ENCODE results near the gene SLC39A2. TPM values are rescaled to one million over a fixed set of nuclear protein-coding genes. Genes with fewer than 3 reads are reported as not detected.
A peak's percentile ranks its signal among the peaks of the same experiment; 100 is the strongest.

The SLC39A2 gene
- total and polyA plus RNA-seq, 2 donors from 2014 or later: not detected

GRCh38 chr14:20996521-20996920, 2.6 kb upstream of the SLC39A2 start:
- H3K9me3 ChIP-seq (ENCODE audit: control insufficient read depth in 2 of 3, insufficient read depth in 1 of 3, low read length in 3 of 3): no peaks in the 10 kb centered on the region
- TF ChIP-seq, protein P1, sequence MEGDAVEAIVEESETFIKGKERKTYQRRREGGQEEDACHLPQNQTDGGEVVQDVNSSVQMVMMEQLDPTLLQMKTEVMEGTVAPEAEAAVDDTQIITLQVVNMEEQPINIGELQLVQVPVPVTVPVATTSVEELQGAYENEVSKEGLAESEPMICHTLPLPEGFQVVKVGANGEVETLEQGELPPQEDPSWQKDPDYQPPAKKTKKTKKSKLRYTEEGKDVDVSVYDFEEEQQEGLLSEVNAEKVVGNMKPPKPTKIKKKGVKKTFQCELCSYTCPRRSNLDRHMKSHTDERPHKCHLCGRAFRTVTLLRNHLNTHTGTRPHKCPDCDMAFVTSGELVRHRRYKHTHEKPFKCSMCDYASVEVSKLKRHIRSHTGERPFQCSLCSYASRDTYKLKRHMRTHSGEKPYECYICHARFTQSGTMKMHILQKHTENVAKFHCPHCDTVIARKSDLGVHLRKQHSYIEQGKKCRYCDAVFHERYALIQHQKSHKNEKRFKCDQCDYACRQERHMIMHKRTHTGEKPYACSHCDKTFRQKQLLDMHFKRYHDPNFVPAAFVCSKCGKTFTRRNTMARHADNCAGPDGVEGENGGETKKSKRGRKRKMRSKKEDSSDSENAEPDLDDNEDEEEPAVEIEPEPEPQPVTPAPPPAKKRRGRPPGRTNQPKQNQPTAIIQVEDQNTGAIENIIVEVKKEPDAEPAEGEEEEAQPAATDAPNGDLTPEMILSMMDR (IDR thresholded peaks at IDR 0.05; ENCODE audit: borderline replicate concordance, extremely low read depth, insufficient read depth): no peak
- intact Hi-C loops (cut with DNase I): no loop called here
- no peak overlapping the region for H3K9ac ChIP-seq (ENCODE audit: low read length in 3 of 3)
- H3K4me3 ChIP-seq (ENCODE audit: low read length in 3 of 3): no peak overlapping the region
- H3K4me1 ChIP-seq (ENCODE audit: control insufficient read depth in 2 of 3, insufficient read depth in 2 of 3, low read depth in 1 of 3, low read length in 3 of 3): peaks cover 0 to under 1% (median 0%) of the 10 kb centered on the region in 3 donors
- FAIRE-seq: no peak
- H3K27me3 ChIP-seq (ENCODE audit: control insufficient read depth, insufficient read depth, low read length): no peaks in the 10 kb centered on the region
- no peak overlapping the region for H3K27ac ChIP-seq (ENCODE audit: low read depth in 2 of 2, low read length in 2 of 2)
- no peak for DNase-seq
- H3K36me3 ChIP-seq (ENCODE audit: control insufficient read depth in 2 of 3, insufficient read depth in 3 of 3, low read length in 3 of 3): peaks cover 15 to 48% (median 33%) of the 10 kb centered on the region in 3 donors

GRCh38 chr14:20997115-20997514, 2.0 kb upstream of the SLC39A2 start:
- no peaks in the 10 kb centered on the region for H3K4me1 ChIP-seq (ENCODE audit: control insufficient read depth in 2 of 3, insufficient read depth in 2 of 3, low read depth in 1 of 3, low read length in 3 of 3)
- intact Hi-C loops (cut with DNase I): no loop called here
- H3K27ac ChIP-seq (ENCODE audit: low read depth in 2 of 2, low read length in 2 of 2): no peak overlapping the region
- H3K36me3 ChIP-seq (ENCODE audit: control insufficient read depth in 2 of 3, insufficient read depth in 3 of 3, low read length in 3 of 3): peaks cover 15 to 48% (median 33%) of the 10 kb centered on the region in 3 donors
- no peak overlapping the region for H3K9ac ChIP-seq (ENCODE audit: low read length in 3 of 3)
- H3K27me3 ChIP-seq (ENCODE audit: control insufficient read depth, insufficient read depth, low read length): no peaks in the 10 kb centered on the region
- FAIRE-seq (no peak), DNase-seq (peak in 1 of 5 donors; percentile 23)
- no peaks in the 10 kb centered on the region for H3K9me3 ChIP-seq (ENCODE audit: control insufficient read depth in 2 of 3, insufficient read depth in 1 of 3, low read length in 3 of 3)
- no peak overlapping the region for H3K4me3 ChIP-seq (ENCODE audit: low read length in 3 of 3)
- TF ChIP-seq, protein P1 (IDR thresholded peaks at IDR 0.05; ENCODE audit: borderline replicate concordance, extremely low read depth, insufficient read depth): no peak

DNA sequence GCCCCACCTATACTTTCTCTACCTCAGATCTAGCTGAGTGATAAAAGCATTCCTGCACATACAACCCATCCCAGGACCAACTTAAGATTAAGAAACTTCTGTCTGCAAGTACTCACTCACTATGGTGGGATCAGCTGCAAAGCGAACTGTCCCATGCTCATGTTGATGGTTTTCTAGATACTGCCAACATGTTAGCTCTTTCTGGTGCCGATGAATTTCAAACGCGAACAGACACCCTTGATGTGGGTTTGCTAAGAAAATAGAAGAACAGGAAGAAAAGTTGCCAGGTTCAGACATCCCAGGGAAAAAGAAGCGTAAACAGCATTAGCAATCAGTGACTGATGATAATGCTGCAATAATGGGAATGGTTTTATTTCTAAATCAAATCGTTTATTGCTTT, 1.5 kb upstream of the SLC39A2 start:
- H3K4me3 ChIP-seq (ENCODE audit: low read length in 3 of 3): peak overlapping the region in 1 of 3 donors; percentile 22
- FAIRE-seq (no peak), DNase-seq (no peak)
- H3K36me3 ChIP-seq (ENCODE audit: control insufficient read depth in 2 of 3, insufficient read depth in 3 of 3, low read length in 3 of 3): peaks cover 11 to 44% (median 31%) of the 10 kb centered on the region in 3 donors
- intact Hi-C loops (cut with DNase I): no loop called here
- TF ChIP-seq, protein P1 (IDR thresholded peaks at IDR 0.05; ENCODE audit: borderline replicate concordance, extremely low read depth, insufficient read depth): no peak
- no peaks in the 10 kb centered on the region for H3K27me3 ChIP-seq (ENCODE audit: control insufficient read depth, insufficient read depth, low read length)
- no peaks in the 10 kb centered on the region for H3K9me3 ChIP-seq (ENCODE audit: control insufficient read depth in 2 of 3, insufficient read depth in 1 of 3, low read length in 3 of 3)
- H3K27ac ChIP-seq (ENCODE audit: low read depth in 2 of 2, low read length in 2 of 2): no peak overlapping the region
- H3K4me1 ChIP-seq (ENCODE audit: control insufficient read depth in 2 of 3, insufficient read depth in 2 of 3, low read depth in 1 of 3, low read length in 3 of 3): no peaks in the 10 kb centered on the region
- H3K9ac ChIP-seq (ENCODE audit: low read length in 3 of 3): no peak overlapping the region

DNA sequence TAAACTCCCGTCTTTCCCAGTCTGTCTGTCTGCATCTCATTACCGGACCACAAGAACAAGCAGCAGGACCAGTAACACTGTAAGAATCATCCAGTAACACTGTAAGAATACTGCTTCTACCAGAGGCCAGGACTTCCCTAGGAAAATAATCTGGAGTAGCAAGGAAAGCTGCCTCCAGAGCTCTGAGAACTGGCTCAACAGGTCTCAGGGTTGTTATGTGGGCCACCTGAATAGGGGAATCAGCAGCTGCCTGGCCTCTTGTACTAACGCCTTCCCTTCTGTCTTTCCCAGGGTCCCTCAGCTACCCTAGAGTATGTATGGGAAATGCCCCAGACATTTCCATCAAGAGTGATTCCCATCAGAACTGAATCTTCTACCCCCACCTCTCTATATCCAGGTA, 954 bp upstream of the SLC39A2 start:
- DNase-seq (peak in 3 of 5 donors; percentile 29 to 58 (median 52)), FAIRE-seq (no peak)
- Histone ChIP-seq H3K9ac (ENCODE audit: low read length in 3 of 3) (no peak overlapping the region), H3K27ac (ENCODE audit: low read depth in 2 of 2, low read length in 2 of 2) (no peak overlapping the region), H3K27me3 (ENCODE audit: control insufficient read depth, insufficient read depth, low read length) (no peaks in the 10 kb centered on the region), H3K4me3 (ENCODE audit: low read length in 3 of 3) (no peak overlapping the region), H3K4me1 (ENCODE audit: control insufficient read depth in 2 of 3, insufficient read depth in 2 of 3, low read depth in 1 of 3, low read length in 3 of 3) (no peaks in the 10 kb centered on the region), H3K9me3 (ENCODE audit: control insufficient read depth in 2 of 3, insufficient read depth in 1 of 3, low read length in 3 of 3) (no peaks in the 10 kb centered on the region), H3K36me3 (ENCODE audit: control insufficient read depth in 2 of 3, insufficient read depth in 3 of 3, low read length in 3 of 3) (peaks cover 7 to 39% (median 26%) of the 10 kb centered on the region in 3 donors)
- intact Hi-C loops (cut with DNase I): no loop called here
- TF ChIP-seq, protein P1 (IDR thresholded peaks at IDR 0.05; ENCODE audit: borderline replicate concordance, extremely low read depth, insufficient read depth): no peak
